HepG2 (cell line): ENCODE results near the gene SLC36A3. TPM values are rescaled to one million over a fixed set of nuclear protein-coding genes. Genes with fewer than 3 reads are reported as not detected.

Source experiments
- AHR ChIP-seq: IDR thresholded peaks from 2 replicates; pipeline ENCODE4 v1.6.1; 2018; ENCODE audit warnings: missing genetic modification reagents, missing compliant biosample characterization
- BCL3 ChIP-seq: sonication (generic); formaldehyde crosslinking; IDR thresholded peaks from 2 replicates; pipeline ENCODE4 v1.5.1; 2020; ENCODE audit warnings: mild to moderate bottlenecking, missing genetic modification reagents, moderate library complexity
- CREB1 ChIP-seq, 2 experiments: fragments of 450-650 bp in 1 of 2; IDR thresholded peaks; 2 replicates each; pipeline ENCODE4 v1.6.1; 2016 to 2017; ENCODE audit warnings: control low read depth in 1 of 2, mild to moderate bottlenecking in 1 of 2, missing compliant biosample characterization in 1 of 2, missing genetic modification characterization in 1 of 2
- E2F2 ChIP-seq: sonication (generic); formaldehyde crosslinking; IDR thresholded peaks from 2 replicates; pipeline ENCODE4 v1.4.0; 2020; ENCODE audit warnings: missing genetic modification reagents, borderline replicate concordance
- KMT2A ChIP-seq: sonication (generic); formaldehyde crosslinking; IDR thresholded peaks from 2 replicates; pipeline ENCODE4 v1.4.0; 2020; ENCODE audit warnings: missing genetic modification reagents
- MTF2 ChIP-seq: sonication (generic); formaldehyde crosslinking; IDR thresholded peaks from 2 replicates; pipeline ENCODE4 v1.5.0; 2020; ENCODE audit warnings: missing genetic modification reagents, borderline replicate concordance
- PHB2 ChIP-seq: fragments of 450-650 bp; IDR thresholded peaks from 2 replicates; pipeline ENCODE4 v1.6.1; 2018; ENCODE audit not compliant: partially characterized antibody
- RBM39 ChIP-seq: fragments of 200-400 bp; formaldehyde crosslinking; IDR thresholded peaks from one replicate; pipeline ENCODE4 v1.6.1; 2018; ENCODE audit warnings: antibody characterized with exemption, mild to moderate bottlenecking, low read depth, low read length; ENCODE audit not compliant: poor library complexity, severe bottlenecking
- SAFB2 ChIP-seq: sonication (generic); formaldehyde crosslinking; IDR thresholded peaks from 2 replicates; pipeline ENCODE4 v1.5.1; 2020; ENCODE audit warnings: missing genetic modification reagents, low read depth, mild to moderate bottlenecking, borderline replicate concordance
- TFDP1 ChIP-seq: IDR thresholded peaks from 2 replicates; pipeline ENCODE4 v1.6.1; 2016; ENCODE audit warnings: missing compliant biosample characterization, missing genetic modification reagents, borderline replicate concordance
- TOE1 ChIP-seq: sonication (generic); formaldehyde crosslinking; IDR thresholded peaks from 2 replicates; pipeline ENCODE4 v1.4.0; 2020; ENCODE audit warnings: mild to moderate bottlenecking, missing genetic modification reagents
- ZBTB21 ChIP-seq: sonication (generic); formaldehyde crosslinking; IDR thresholded peaks from 2 replicates; pipeline ENCODE4 v1.4.0; 2020; ENCODE audit warnings: missing genetic modification reagents
- ZBTB43 ChIP-seq: sonication (generic); formaldehyde crosslinking; conservative IDR thresholded peaks from 2 replicates; pipeline ENCODE4 v1.4.0; 2020; ENCODE audit warnings: missing genetic modification reagents
- ZKSCAN5 ChIP-seq: sonication (generic); formaldehyde crosslinking; IDR thresholded peaks from 2 replicates; pipeline ENCODE4 v1.5.1; 2020; ENCODE audit warnings: mild to moderate bottlenecking, missing genetic modification reagents
- ZNF414 ChIP-seq: sonication (generic); formaldehyde crosslinking; IDR thresholded peaks from 2 replicates; pipeline ENCODE4 v1.5.0; 2020; ENCODE audit warnings: missing genetic modification reagents
- ZNF441 ChIP-seq: sonication (generic); formaldehyde crosslinking; IDR thresholded peaks from 2 replicates; pipeline ENCODE4 v1.7.0; 2021; ENCODE audit warnings: missing genetic modification reagents, borderline replicate concordance
- ZNF496 ChIP-seq: sonication (generic); formaldehyde crosslinking; IDR thresholded peaks from 2 replicates; pipeline ENCODE4 v1.8.1; 2023; ENCODE audit warnings: mild to moderate bottlenecking, moderate library complexity, missing genetic modification reagents; ENCODE audit not compliant: insufficient replicate concordance
- ZNF501 ChIP-seq: sonication (generic); formaldehyde crosslinking; IDR thresholded peaks from 2 replicates; pipeline ENCODE4 v1.5.1; 2020; ENCODE audit warnings: mild to moderate bottlenecking, moderate library complexity, missing genetic modification reagents
- ZNF564 ChIP-seq: sonication (generic); formaldehyde crosslinking; IDR thresholded peaks from 2 replicates; pipeline ENCODE4 v1.8.1; 2023; ENCODE audit warnings: mild to moderate bottlenecking, missing genetic modification reagents
- ZNF614 ChIP-seq: IDR thresholded peaks from 2 replicates; pipeline ENCODE4 v1.6.1; 2018; ENCODE audit warnings: missing biosample characterization, missing genetic modification reagents, inconsistent platforms, borderline replicate concordance
- ZSCAN30 ChIP-seq: sonication (generic); formaldehyde crosslinking; IDR thresholded peaks from 2 replicates; pipeline ENCODE4 v1.5.0; 2020; ENCODE audit warnings: mild to moderate bottlenecking, missing genetic modification reagents
- ZSCAN31 ChIP-seq: sonication (generic); formaldehyde crosslinking; IDR thresholded peaks from 2 replicates; pipeline ENCODE4 v1.5.0; 2020; ENCODE audit warnings: low read depth, mild to moderate bottlenecking, missing genetic modification reagents
- ZSCAN5A ChIP-seq: sonication (generic); formaldehyde crosslinking; IDR thresholded peaks from 2 replicates; pipeline ENCODE4 v1.8.0; 2022; ENCODE audit warnings: mild to moderate bottlenecking, missing genetic modification reagents, borderline replicate concordance
- polyA plus RNA-seq, 8 experiments: library from polyadenylated mRNA; depleted of rRNA in 3 of 8; stranded (reverse) in 7 of 8; unstranded in 1 of 8; fragments of >200 nt; fragmentation: Illumina TruSeq in 4 of 8; extraction: Trizol in 4 of 8; gene quantifications; 2 replicates each; pipeline versions ENCODE4 v1.2.1 to v1.2.3, GENCODE V29; 2011 to 2016; ENCODE audit warnings: low read depth in 4 of 8, missing spikeins in 1 of 8, mixed read lengths in 1 of 8; ENCODE audit not compliant: insufficient read depth in 1 of 8
- total RNA-seq, 5 experiments: library from RNA; depleted of rRNA; stranded (reverse); fragments of >200 nt; fragmentation: Illumina TruSeq; extraction: Trizol; gene quantifications; 2 replicates each; pipeline ENCODE4 v1.2.3, GENCODE V29; 2016; ENCODE audit warnings: low read depth in 1 of 5

Gene SLC36A3
- total and polyA plus RNA-seq, 2 of the 13 experiments (the other 11 are each of a cell fraction or from before 2014, with no cell fraction given), result not detected

GRCh38 chr5:151251001-151251551 lies 52.5 kb downstream of the SLC36A3 start (continued):
- no peak for TF ChIP-seq ZNF441 (CRISPR knock-in tag)
- TF ChIP-seq ZSCAN30 (CRISPR knock-in tag), result no peak
- no peak for TF ChIP-seq ZNF614 (CRISPR knock-in tag)
- no peak for TF ChIP-seq TFDP1 (CRISPR knock-in tag)
- TF ChIP-seq ZNF496 (CRISPR knock-in tag), result no peak
- no peak for TF ChIP-seq KMT2A
- TF ChIP-seq ZNF414 (CRISPR knock-in tag), result no peak
- no peak for TF ChIP-seq BCL3 (CRISPR knock-in tag)
- no peak for TF ChIP-seq TOE1 (CRISPR knock-in tag)
- TF ChIP-seq MTF2, result no peak
- no peak for TF ChIP-seq ZSCAN5A (CRISPR knock-in tag)
- TF ChIP-seq E2F2 (CRISPR knock-in tag), result no peak
- TF ChIP-seq SAFB2 (CRISPR knock-in tag), result no peak
- no peak for TF ChIP-seq ZNF564 (CRISPR knock-in tag)
- no peak for TF ChIP-seq PHB2
- TF ChIP-seq ZBTB43, result no peak
- 0 out of 2 replicates have a peak, but pooled peaks have one; percentile 37 for TF ChIP-seq ZNF501
- no peak for TF ChIP-seq CREB1 (IDR thresholded peaks at IDR 0.05)
- TF ChIP-seq CREB1 (CRISPR knock-in tag; IDR thresholded peaks at IDR 0.05), result peak; percentile 52
- TF ChIP-seq ZBTB21 (CRISPR knock-in tag), result no peak
- no peak for TF ChIP-seq RBM39
- TF ChIP-seq ZKSCAN5 (CRISPR knock-in tag), result no peak
- peak; percentile 55; the same call in 1 of the 2 replicates for TF ChIP-seq ZSCAN31 (CRISPR knock-in tag)
- no peak for TF ChIP-seq AHR (CRISPR knock-in tag)
